Effector CD4-positive, alpha-beta T cell (primary cell): ENCODE data around the gene DNAJC1.
"Not testable (repeated sequence)": the region's sequence is repeated elsewhere in the genome, so short reads cannot be mapped to it uniquely, and the experiment has no call there.

Experiments
- DNase-seq: peaks from one replicate; pipeline ENCODE4 v3.0.0-alpha.2; 2020

Gene DNAJC1

GRCh38 chr10:21822273-21822672 lies 181.3 kb downstream of the DNAJC1 start:
- DNase-seq = not testable (repeated sequence)

- DNase-seq = no peak
These were observed 182.6 kb downstream of the DNAJC1 start for GRCh38 chr10:21820952-21821351.

GRCh38 chr10:21818416-21818815 lies 185.1 kb downstream of the DNAJC1 start:
- not testable (repeated sequence) for DNase-seq

GRCh38 chr10:21814866-21815265 lies 188.7 kb downstream of the DNAJC1 start:
- DNase-seq = no peak

- DNase-seq = no peak
These were observed 189.6 kb downstream of the DNAJC1 start for GRCh38 chr10:21813946-21814345.

GRCh38 chr10:21811245-21811585 lies 192.3 kb downstream of the DNAJC1 start:
- DNase-seq = no peak

GRCh38 chr10:21810582-21811244 lies 192.8 kb downstream of the DNAJC1 start:
- no peak for DNase-seq

GRCh38 chr10:21808550-21808949 lies 195.0 kb downstream of the DNAJC1 start:
- no peak for DNase-seq

- DNase-seq = no peak
These were observed 196.3 kb downstream of the DNAJC1 start for GRCh38 chr10:21807180-21807579.

- no peak for DNase-seq
These were observed 200.2 kb downstream of the DNAJC1 start for GRCh38 chr10:21803374-21803773.

GRCh38 chr10:21801609-21802008 lies 201.9 kb downstream of the DNAJC1 start:
- DNase-seq = no peak

- no peak for DNase-seq
These were observed 205.4 kb downstream of the DNAJC1 start for GRCh38 chr10:21797984-21798765.

- no peak for DNase-seq
These were observed 206.0 kb downstream of the DNAJC1 start for GRCh38 chr10:21797533-21797932.

- no peak for DNase-seq
These were observed 212.3 kb downstream of the DNAJC1 start for GRCh38 chr10:21791276-21791675.

- no peak for DNase-seq
These were observed 226.6 kb downstream of the DNAJC1 start for GRCh38 chr10:21776883-21777282.

- no peak for DNase-seq
These were observed 232.3 kb downstream of the DNAJC1 start for GRCh38 chr10:21771219-21771618.

GRCh38 chr10:21769041-21769440 lies 234.5 kb downstream of the DNAJC1 start:
- DNase-seq = no peak

- DNase-seq = no peak
These were observed 238.9 kb downstream of the DNAJC1 start for GRCh38 chr10:21764466-21765189.

GRCh38 chr10:21760332-21760731 lies 243.2 kb downstream of the DNAJC1 start:
- DNase-seq = no peak

- no peak for DNase-seq
These were observed 244.3 kb downstream of the DNAJC1 start for GRCh38 chr10:21759232-21759631.

- DNase-seq = no peak
These were observed 244.8 kb downstream of the DNAJC1 start for GRCh38 chr10:21758696-21759095.

- DNase-seq = no peak
These were observed 245.3 kb downstream of the DNAJC1 start for GRCh38 chr10:21758239-21758638.

- no peak for DNase-seq
These were observed 246.2 kb downstream of the DNAJC1 start for GRCh38 chr10:21757185-21757901.
